IMR-90 (cell line): Measurements from ENCODE around the gene KRTAP10-3. TPM values are rescaled to one million over a fixed set of nuclear protein-coding genes. Genes with fewer than 3 reads are reported as not detected.

Experiments used
- ATAC-seq: fragments of 200-7000 bp; cut with Tn5 transposase; 2 replicates; pipeline ENCODE4 v1.9.1; 2020; ENCODE audit warnings: low read depth, mild to moderate bottlenecking, moderate library complexity
- BruUV-seq: library from RNA; stranded (reverse); fragments of 400-500 nt; replicated peaks from 2 replicates; lab custom pipeline; 2021; lab: Mats Ljungman, UMichigan
- CTCF ChIA-PET: fragments of 300-600 bp; formaldehyde crosslinking; extraction: SDS; loops from one replicate; lab custom pipeline; 2021; ENCODE audit warnings: antibody characterized with exemption; lab: Yijun Ruan, JAX
- POLR2A ChIA-PET: fragments of 300-600 bp; sonication (Branson Sonifier 250); formaldehyde crosslinking; loops from one replicate; lab custom pipeline; 2022; ENCODE audit warnings: antibody characterized with exemption; ENCODE audit not compliant: unreplicated experiment; lab: Charles Lee
- DNase-seq: peaks from one replicate; pipeline ENCODE4 v3.0.0; 2013
- H2AFZ ChIP-seq: replicated peaks from 2 replicates; pipeline ENCODE3; 2013; ENCODE audit warnings: low read length, mild to moderate bottlenecking; ENCODE audit not compliant: poor library complexity
- H2AK5ac ChIP-seq: 2 replicates; pipeline ENCODE4 v1.6.1; 2013; ENCODE audit warnings: low read depth, low read length, inconsistent platforms
- H2AK9ac ChIP-seq: replicated peaks from 2 replicates; pipeline ENCODE3; 2013; ENCODE audit warnings: mild to moderate bottlenecking, low read depth, low read length, moderate library complexity; ENCODE audit not compliant: poor library complexity
- H2BK120ac ChIP-seq: 2 replicates; pipeline ENCODE4 v1.6.1; 2013; ENCODE audit warnings: low read depth, low read length, inconsistent platforms
- H2BK15ac ChIP-seq: 3 replicates; pipeline ENCODE4 v1.6.1; 2013; ENCODE audit warnings: low read depth, low read length, inconsistent platforms
- H2BK20ac ChIP-seq: 2 replicates; pipeline ENCODE4 v1.6.1; 2013; ENCODE audit warnings: low read depth, mild to moderate bottlenecking, inconsistent platforms, low read length, moderate library complexity
- H2BK5ac ChIP-seq: 2 replicates; pipeline ENCODE4 v1.6.1; 2013; ENCODE audit warnings: mild to moderate bottlenecking, low read depth, low read length, inconsistent platforms; ENCODE audit not compliant: poor library complexity, severe bottlenecking
- H3K14ac ChIP-seq: replicated peaks from 2 replicates; pipeline ENCODE4 v1.6.1; 2013; ENCODE audit warnings: low read depth, low read length, inconsistent platforms
- H3K18ac ChIP-seq: 2 replicates; pipeline ENCODE4 v1.6.1; 2013; ENCODE audit warnings: low read depth, low read length, control low read depth
- H3K23ac ChIP-seq: 2 replicates; pipeline ENCODE4 v1.6.1; 2013; ENCODE audit warnings: low read depth, low read length, inconsistent platforms
- H3K27ac ChIP-seq: 2 replicates; pipeline ENCODE4 v1.5.1; 2013; ENCODE audit warnings: mild to moderate bottlenecking, control low read depth, low read length; ENCODE audit not compliant: insufficient read depth
- H3K27me3 ChIP-seq: 2 replicates; pipeline ENCODE4 v1.6.1; 2013; ENCODE audit warnings: low read length; ENCODE audit not compliant: control insufficient read depth, insufficient read depth
- H3K36me3 ChIP-seq: 2 replicates; pipeline ENCODE4 v1.6.1; 2013; ENCODE audit warnings: low read length, mixed read lengths; ENCODE audit not compliant: control insufficient read depth, insufficient read depth
- H3K4ac ChIP-seq: 2 replicates; pipeline ENCODE4 v1.6.1; 2013; ENCODE audit warnings: low read depth, low read length, inconsistent platforms
- H3K4me1 ChIP-seq: 2 replicates; pipeline ENCODE4 v1.6.1; 2013; ENCODE audit warnings: low read length, mixed read lengths; ENCODE audit not compliant: control insufficient read depth, insufficient read depth
- H3K4me2 ChIP-seq: 2 replicates; pipeline ENCODE4 v1.6.1; 2013; ENCODE audit warnings: low read depth, mild to moderate bottlenecking, control low read depth, low read length, moderate library complexity
- H3K4me3 ChIP-seq: 2 replicates; pipeline ENCODE4 v1.5.1; 2013; ENCODE audit warnings: low read depth, mild to moderate bottlenecking, control low read depth, low read length, moderate library complexity; ENCODE audit not compliant: insufficient read depth
- H3K56ac ChIP-seq: 2 replicates; pipeline ENCODE4 v1.6.1; 2013; ENCODE audit warnings: low read length, inconsistent platforms; ENCODE audit not compliant: insufficient read depth; ENCODE audit errors: extremely low read depth
- H3K79me1 ChIP-seq, 2 experiments: 2 replicates each; pipeline ENCODE4 v1.6.1; 2013; ENCODE audit warnings: low read length in 2 of 2, inconsistent platforms in 1 of 2, low read depth in 1 of 2
- H3K9ac ChIP-seq: 2 replicates; pipeline ENCODE4 v1.6.1; 2013; ENCODE audit warnings: low read depth, low read length, control low read depth
- H3K9me1 ChIP-seq: 2 replicates; pipeline ENCODE4 v1.6.1; 2013; ENCODE audit warnings: low read length, inconsistent platforms; ENCODE audit not compliant: insufficient read depth
- H3K9me3 ChIP-seq: 2 replicates; pipeline ENCODE4 v1.6.1; 2013; ENCODE audit warnings: low read length; ENCODE audit not compliant: control insufficient read depth, insufficient read depth
- H4K20me1 ChIP-seq: 2 replicates; pipeline ENCODE4 v1.6.1; 2013; ENCODE audit warnings: low read length, inconsistent platforms; ENCODE audit not compliant: insufficient read depth
- H4K5ac ChIP-seq: 2 replicates; pipeline ENCODE4 v1.6.1; 2013; ENCODE audit warnings: mild to moderate bottlenecking, low read depth, low read length, control low read depth
- H4K8ac ChIP-seq, 2 experiments: 2 replicates each; pipeline ENCODE4 v1.6.1; 2013; ENCODE audit warnings: low read depth in 2 of 2, low read length in 2 of 2, control low read depth in 1 of 2, inconsistent platforms in 1 of 2
- H4K91ac ChIP-seq: 2 replicates; pipeline ENCODE4 v1.6.1; 2013; ENCODE audit warnings: low read depth, low read length, inconsistent platforms; ENCODE audit not compliant: insufficient read depth
- CHD1 ChIP-seq: IDR thresholded peaks from 2 replicates; pipeline ENCODE4 v1.6.1; 2012; ENCODE audit warnings: low read depth, low read length, improper control_type of control experiment
- FOS ChIP-seq: fragments of 150-350 bp; IDR thresholded peaks from 2 replicates; pipeline ENCODE4 v1.6.1; 2016; ENCODE audit warnings: low read depth, low read length
- MAFK ChIP-seq: IDR thresholded peaks from 2 replicates; pipeline ENCODE4 v1.6.1; 2012; ENCODE audit warnings: low read depth, low read length, improper control_type of control experiment
- NFE2L2 ChIP-seq: fragments of 150-350 bp; IDR thresholded peaks from 2 replicates; pipeline ENCODE4 v1.6.1; 2016; ENCODE audit warnings: low read depth, mild to moderate bottlenecking, low read length
- POLR2A ChIP-seq: IDR thresholded peaks from 2 replicates; pipeline ENCODE4 v1.6.1; 2012; ENCODE audit warnings: mild to moderate bottlenecking, low read depth, low read length
- WGBS, 2 experiments: methylation state at CpG; one replicate each; pipeline versions ENCODE4 v1.1.5 to v1.1.7; 2013; ENCODE audit warnings: missing lambda C conversion rate in 2 of 2; ENCODE audit not compliant: insufficient read length in 1 of 2; ENCODE audit errors: extremely low coverage in 2 of 2; 5-methylcytosine and 5-hydroxymethylcytosine counted together
- dilution Hi-C: fragments of 300-500 bp; cut with HindIII; formaldehyde crosslinking; loops from one replicate; pipeline ENCODE4 v1.14.3; 2018; ENCODE audit warnings: low sequenced_read_pairs; ENCODE audit not compliant: unreplicated experiment
- in situ Hi-C: fragments of 300-500 bp; cut with MboI; formaldehyde crosslinking; loops from 3 replicates; pipeline ENCODE4 v1.14.3; 2019; ENCODE audit warnings: low sequenced_read_pairs, inconsistent platforms, mixed read lengths
- intact Hi-C: fragments of 100-400 bp; cut with micrococcal nuclease; formaldehyde crosslinking; loops from 2 replicates; pipeline ENCODE4 v1.10.0; 2022
- polyA plus RNA-seq, 3 experiments: library from polyadenylated mRNA; depleted of rRNA; stranded (reverse); fragments of >200 nt; gene quantifications; 2 replicates each; pipeline ENCODE4 v1.2.3, GENCODE V29; 2012; ENCODE audit warnings: low replicate concordance in 1 of 3
- total RNA-seq: library from RNA; depleted of rRNA; stranded (reverse); fragments of >200 nt; gene quantifications from 2 replicates; pipeline ENCODE4 v1.2.3, GENCODE V29; 2012

KRTAP10-3 gene
- total and polyA plus RNA-seq, 2 of the 4 experiments (the other 2 are of a cell fraction): not detected

- Histone ChIP-seq H2AK9ac (no peak overlapping the region), H2AK5ac (no peak overlapping the region), H3K14ac (no peak overlapping the region), H3K9ac (no peak overlapping the region), H2BK5ac (no peak overlapping the region), H3K9me1 (no peaks in the 10 kb centered on the region), H3K27me3 (no peaks in the 10 kb centered on the region; the same call in 1 of the 2 replicates), H2BK15ac (no peak overlapping the region), H2AFZ (no peak overlapping the region), H3K4me3 (no peak overlapping the region), H3K9me3 (peaks cover 6% of the 10 kb centered on the region; the same call in 1 of the 2 replicates), H3K18ac (no peak overlapping the region), H3K4me2 (no peak overlapping the region), H3K56ac (no peak overlapping the region), H3K36me3 (no peaks in the 10 kb centered on the region), H4K5ac (no peak overlapping the region), H4K91ac (no peak overlapping the region), H2BK120ac (no peak overlapping the region), H4K8ac (no peak overlapping the region), H3K4ac (no peak overlapping the region), H3K4me1 (no peaks in the 10 kb centered on the region), H3K79me1 (no peaks in the 10 kb centered on the region), H2BK20ac (no peak overlapping the region), H3K27ac (no peak overlapping the region), H4K20me1 (no peaks in the 10 kb centered on the region), H3K23ac (no peak overlapping the region)
- no TSS peak for BruUV-seq
- ChIA-PET CTCF (no interaction called here), POLR2A (no interaction called here)
- WGBS, 2 experiments: 68% methylated on average over 6 of the region's 10 CpGs; no CpG with 5 or more reads in 1 of the 2 experiments
- intact Hi-C loops (no loop called here), in situ Hi-C loops (loop anchor here (25.0 kb wide), 1 partner anchor 420 kb away; the partner anchor contains the start of gene SLX9), dilution Hi-C loops (no loop called here)
- TF ChIP-seq NFE2L2 (no peak), FOS (no peak), MAFK (no peak), POLR2A (no peak), CHD1 (no peak)
- DNase-seq (no peak), ATAC-seq (no peak)
Observed at GRCh38 chr21:44516828-44517174, 41.8 kb downstream of the KRTAP10-3 start.
